ENCODE measurements around the gene AFF1.

Gene AFF1

GRCh38 chr4:87092389-87093141, 157.8 kb downstream of the AFF1 start:
- DNase-seq, result peak; percentile 40 to 79

GRCh38 chr4:87093443-87094123, 158.8 kb downstream of the AFF1 start:
- peak; percentile 55 to 74 for DNase-seq

- no peak for DNase-seq
These were observed 162.3 kb downstream of the AFF1 start for GRCh38 chr4:87097075-87097474.

DNA sequence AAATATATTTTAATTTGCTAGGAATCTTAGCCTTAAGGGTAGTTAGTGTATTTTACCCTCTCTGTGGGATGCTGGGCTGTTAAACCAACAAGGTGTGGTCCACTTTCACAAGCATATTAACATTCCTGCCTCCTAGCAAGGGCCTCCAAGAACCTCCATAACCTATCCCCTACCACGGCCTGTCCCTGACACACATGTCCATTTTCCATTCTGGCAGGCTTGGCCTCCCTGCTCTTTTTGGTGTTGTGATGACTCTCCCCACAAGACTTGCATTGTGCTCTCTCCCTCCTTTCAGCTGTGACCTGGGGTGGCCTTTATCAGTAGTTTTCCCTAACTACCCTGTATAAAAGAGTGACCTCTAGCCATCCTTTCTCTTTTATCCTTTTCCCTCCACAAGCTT, 165.4 kb downstream of the AFF1 start:
- no peak for DNase-seq

DNA sequence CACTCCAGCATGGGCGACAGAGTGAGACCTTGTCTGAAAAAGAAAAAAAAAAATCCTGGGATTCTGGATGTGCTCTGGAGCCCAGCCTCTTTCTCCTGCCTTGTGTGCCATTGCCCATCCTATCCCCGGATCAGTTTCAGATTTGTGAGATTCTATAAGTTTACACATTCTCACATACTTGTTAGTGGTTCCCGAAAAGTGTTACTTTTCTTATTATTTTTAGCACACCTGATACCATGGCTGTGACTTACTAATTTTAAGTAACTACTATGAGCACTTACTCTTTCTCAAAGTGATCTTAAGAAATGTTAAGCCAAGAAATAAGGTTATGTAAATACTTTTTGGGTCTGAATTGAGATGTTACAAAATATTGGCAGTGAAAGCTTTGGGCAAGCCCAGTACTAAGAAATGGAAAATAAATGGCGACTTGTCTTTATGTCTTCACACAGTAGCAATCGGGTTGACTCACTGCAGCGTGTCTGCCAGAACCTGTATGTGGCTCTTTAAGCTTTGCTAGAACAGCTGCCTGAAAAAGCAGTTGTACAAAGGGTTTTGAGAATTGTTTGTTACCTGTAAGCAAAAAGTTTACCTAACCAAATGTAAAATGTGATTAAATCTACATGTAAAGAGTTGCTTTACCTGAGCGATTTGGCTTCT, 166.9 kb downstream of the AFF1 start:
- DNase-seq, result no peak

DNA sequence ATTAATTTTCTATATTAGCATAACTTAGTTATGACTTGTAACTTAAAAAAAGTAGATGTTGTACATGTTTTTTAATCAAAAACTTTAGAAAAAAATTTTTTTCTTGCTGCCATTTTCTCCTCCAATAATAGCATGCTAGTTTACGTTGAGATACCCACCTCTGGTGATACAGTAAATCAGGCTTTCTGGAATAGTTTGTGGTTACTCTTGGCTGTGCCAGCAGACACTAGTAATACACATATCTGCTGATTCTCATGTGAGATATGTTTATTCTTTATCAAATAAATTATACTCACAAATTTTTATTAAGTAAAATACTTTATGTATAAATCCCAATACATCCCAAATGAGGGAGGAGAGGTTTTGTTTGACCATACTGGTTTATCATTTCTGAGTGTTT, 168.3 kb downstream of the AFF1 start:
- DNase-seq, result no peak

GRCh38 chr4:87103691-87104187, 168.9 kb downstream of the AFF1 start:
- no peak for DNase-seq

DNA sequence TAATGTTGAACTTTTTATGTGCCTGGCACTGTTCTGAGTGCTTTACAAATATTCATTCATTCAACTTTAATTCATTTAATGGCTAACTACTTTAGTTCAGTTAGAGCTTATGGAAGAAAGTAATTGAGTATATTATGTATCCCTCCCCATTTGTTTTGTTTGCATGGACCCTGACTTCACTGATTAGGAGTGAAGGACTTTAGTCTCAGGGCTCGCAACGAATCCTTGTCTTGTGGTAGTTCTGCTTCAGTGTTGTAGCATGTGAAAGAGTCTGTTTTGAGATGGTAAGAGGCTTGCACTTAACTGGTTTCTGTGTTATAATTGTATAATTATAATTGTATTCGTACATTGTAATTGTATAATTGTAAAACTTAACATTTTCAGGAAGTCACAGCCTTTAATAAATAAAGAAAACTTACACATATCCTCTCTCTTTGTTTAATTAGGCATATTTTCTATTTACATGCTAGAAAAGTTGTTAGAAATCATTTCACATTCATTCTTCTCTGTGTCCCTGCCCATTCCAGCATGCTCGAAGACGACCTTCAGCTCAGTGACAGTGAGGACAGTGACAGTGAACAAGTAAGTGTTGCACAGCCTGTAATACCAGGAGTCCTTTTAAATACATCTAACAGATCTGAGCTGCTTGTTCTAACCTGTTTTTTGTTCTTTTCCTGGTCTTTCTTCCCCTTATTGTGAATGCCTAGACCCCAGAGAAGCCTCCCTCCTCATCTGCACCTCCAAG, 170.5 kb downstream of the AFF1 start:
- no peak for DNase-seq

DNA sequence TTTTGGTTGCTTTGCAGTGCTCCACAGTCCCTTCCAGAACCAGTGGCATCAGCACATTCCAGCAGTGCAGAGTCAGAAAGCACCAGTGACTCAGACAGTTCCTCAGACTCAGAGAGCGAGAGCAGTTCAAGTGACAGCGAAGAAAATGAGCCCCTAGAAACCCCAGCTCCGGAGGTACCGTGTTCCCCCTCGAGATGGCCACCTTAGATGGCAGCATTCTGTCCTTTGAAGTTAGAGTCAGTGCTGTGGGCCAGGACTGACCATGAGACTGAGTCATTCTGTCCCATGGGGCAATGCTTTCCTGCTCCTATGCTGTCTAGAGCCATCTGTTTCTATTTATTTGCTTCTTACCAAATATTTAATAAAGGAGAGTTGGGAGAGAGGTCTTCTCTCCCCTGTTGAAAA, 173.3 kb downstream of the AFF1 start:
- DNase-seq, result peak in 1 of 2 experiments; percentile 28

DNA sequence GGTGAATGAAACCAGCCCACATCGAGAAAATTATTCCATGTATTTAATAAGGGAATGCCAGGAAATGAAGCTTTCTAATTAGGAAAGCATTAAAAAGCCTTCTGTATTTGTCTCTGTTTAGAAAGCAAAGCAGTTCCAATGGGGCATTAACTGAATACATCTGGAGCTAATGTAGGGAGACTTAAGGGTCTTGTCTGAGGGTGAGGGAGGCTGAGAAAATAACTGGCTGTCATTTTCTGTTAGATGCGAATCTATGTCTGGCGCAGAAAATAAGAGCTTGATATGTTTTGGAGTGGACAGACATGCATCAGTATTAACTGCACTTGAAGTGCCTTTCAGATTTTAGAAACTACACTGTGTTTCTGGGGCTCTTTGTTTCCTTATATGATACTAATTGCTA, 174.3 kb downstream of the AFF1 start:
- no peak for DNase-seq

DNA sequence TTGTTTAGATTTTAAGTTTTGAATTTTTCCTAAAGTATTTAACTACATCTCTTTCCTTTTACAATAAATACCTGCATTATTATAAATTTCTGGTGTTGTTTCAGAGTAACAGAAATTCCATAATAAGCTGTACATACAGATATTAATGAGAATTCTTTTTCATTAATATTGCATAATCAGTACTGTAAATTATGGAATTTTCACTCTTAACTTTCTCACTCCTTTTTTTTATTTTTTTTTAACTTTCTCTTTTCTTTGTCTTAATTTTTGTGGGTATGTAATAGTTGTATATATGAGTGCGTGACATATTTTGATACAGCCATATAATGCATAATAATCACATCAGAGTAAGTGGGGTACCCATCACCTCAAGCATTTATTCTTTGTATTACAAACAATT, 175.1 kb downstream of the AFF1 start:
- DNase-seq, result no peak

DNA sequence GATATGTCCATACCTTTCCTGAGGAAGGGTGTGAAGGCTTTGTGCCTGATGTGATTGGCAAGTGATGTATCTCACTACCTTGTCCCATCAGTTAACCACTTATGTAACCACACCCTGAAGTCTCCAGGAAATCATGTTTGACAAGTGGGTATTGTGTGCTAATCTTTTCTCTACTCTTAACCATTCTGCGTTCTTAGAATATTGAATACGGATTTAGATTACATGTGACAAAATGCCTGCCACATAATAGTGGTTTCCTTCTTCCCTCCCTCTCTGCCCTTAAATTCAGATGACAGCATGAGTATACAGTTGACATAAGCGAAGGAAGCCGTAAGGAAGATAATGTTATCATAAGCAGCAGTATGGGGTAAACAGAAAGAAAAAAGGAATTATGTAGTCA, 177.3 kb downstream of the AFF1 start:
- no peak for DNase-seq

- DNase-seq, result no peak
These were observed 179.6 kb downstream of the AFF1 start for GRCh38 chr4:87114245-87115062.

GRCh38 chr4:87116231-87116630, 181.4 kb downstream of the AFF1 start:
- no peak for DNase-seq

DNA sequence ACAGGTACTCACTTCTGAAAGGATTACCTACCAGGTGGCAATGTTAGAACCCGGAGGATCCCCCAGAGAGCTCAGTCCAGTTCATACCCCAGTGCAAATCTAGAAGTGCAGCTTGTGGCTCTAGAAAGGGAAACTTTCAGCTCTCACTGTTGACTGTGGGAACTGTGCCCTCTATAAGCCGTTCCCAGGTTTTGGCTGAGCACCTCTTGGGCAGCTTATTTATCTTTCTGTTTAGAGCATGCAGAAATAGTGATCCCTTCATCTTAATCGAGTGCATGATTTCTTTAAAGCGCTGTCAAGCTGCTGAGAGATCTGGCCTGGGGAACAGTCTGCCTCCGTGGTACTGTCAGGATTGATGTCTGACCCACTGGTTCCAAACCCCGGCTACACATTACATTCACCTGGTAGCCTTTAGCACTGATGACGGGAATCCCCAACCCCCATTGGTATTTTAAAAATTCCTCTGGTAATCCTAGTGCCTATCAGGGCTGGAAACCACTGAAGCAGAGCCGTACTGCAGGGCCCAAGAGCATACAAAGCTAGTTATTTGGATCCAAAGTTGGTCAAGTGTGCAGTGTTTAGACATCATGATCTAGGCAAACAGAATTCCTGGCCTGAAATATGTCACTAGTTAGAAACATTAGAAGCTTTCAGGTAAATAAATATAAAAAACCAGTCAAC, 182.4 kb downstream of the AFF1 start:
- no peak for DNase-seq

DNA sequence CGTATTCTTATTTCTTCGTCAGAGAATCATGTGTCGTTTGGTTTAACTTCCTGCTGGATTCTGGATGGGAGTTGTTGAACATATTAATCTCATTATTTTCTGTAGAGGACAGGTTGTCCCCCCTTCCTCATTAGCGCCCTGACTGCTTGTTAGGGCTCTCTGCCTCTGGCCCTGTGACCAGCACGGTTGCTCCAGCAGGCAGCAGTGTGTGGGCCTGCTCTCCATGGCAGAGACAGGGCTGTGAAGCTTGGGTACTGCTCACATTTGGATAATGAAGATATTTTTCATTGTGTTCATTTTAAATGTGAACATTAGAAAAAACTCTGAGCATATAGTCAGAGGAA, 182.9 kb downstream of the AFF1 start:
- no peak for DNase-seq

DNA sequence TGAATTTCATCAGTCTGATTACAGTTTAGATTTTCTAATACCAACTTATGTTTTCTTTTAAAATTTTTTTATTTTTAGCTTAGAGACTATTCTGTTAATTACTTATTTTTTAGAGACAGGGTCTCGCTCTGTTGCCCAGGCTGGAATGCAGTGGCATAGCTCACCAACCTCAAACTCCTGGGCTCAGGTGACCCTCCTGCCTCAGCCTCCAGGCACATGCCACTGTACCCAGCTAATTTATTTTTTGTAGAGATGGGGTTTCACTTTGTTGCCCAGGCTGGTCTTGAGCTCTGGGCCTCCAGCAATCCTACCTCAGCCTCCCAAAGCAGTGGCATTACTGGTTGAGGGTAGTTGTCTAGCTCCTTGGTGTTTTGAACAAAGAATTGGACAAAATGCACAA, 183.6 kb downstream of the AFF1 start:
- no peak for DNase-seq

DNA sequence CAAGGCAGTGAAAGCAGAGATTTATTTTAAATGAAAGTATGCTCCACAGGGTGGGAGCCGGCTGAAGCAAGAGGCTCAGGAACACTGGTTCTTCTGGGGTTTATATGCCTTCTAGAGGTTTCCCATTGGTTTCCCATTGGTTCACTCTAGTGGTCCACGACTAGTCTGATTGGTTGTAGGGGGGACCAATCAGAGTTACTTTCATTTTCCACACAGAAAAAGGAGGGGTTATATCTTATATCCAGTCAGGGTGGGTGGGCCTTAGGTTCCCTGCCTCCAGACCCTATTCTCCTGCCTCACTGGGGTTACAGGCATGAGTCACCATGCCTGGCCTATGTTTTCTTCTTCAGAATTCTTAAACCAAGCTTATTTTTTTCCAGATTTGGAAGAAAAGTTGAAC, 184.0 kb downstream of the AFF1 start:
- DNase-seq, result no peak

DNA sequence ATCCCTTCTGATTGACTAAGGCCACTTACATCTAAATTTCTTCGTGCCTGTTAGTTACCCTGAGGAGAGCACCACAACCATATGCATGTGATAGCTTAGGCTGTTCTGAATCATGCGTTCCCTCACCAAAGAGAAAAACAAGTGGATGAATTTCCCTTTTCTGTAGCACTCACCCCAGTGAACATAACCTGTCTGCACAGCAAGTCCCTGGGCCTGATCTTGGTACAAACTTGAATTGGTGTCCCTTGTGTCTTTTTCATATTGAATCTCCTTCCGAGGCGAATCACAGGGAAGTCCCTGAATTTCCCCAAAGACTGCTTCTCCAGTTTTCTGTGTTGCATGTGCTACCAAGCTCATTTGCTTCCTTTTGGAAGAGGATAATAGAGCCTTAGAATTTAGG, 185.2 kb downstream of the AFF1 start:
- DNase-seq, result no peak

DNA sequence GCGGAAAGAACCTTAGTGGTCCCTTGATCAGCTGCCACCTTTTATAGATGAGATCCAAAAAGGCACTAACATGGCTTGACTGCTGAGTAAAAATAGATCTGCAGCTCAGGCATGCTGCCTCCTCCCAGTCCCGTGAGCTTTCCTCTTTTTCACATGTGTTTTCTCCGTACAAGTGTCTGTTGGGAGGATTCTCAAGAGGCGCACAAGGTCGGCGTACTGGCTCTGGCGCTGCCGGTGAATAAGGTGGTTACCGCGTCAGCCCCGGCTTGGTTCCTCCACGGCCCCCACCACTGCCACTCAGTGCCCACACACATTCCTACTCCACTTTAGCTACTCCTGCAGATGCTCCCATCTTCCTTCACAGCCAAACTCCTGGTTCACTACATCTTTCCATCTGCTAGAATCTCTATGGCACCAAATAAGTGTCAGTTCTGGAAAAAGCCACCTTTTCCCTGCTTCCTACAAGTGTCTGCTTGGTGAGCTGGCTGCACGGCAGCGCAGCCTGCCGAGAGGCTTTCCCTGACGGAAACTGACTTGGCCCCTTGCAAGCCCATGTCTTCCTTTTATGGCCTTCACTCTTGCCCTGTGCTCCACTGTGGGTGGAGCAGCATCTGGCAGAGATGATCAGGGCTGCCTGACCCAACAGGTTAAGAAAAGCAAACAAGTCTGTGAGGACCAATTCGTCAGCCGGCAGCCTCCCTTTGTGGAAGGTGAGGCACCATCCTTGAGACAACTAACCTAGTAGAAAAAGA, 185.8 kb downstream of the AFF1 start:
- DNase-seq, result no peak
